Measurements from ENCODE around the gene MEIOB.

DNA sequence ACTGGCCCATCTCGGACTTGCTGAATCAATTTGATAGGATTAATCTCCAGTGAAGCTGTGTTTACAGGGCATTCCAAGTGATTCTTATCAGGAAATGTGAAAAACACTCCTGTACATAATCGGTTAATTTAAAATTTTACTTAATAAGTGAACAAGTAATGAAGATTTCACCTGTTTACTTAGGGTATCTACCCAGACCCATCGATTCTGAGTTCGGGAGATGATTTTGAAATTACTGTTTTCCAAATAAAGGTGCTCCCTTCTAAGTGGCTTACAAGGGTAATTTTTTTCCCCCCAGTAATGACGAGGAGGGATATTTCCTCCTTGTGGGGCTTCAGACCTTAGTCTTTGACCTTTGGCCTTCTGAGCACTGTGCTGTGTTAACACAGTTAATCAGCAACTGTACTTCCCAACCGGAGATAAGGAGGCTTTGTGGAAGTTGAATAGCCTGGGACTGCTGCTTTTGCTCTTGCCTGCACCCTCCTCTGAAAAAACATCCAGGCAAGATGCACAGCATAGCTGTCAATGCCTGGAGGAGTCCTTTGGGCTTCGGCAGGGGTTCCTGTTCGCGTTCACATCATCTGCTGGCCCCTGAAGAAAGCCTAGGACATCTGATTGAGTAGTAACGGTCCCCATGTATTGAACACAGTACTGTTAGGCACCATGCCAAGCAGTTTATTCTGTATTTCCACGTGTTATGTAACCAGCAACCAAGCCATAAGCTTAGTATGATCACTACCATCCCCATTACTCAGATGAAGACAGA is 43.1 kb downstream of the MEIOB start:
- TF ChIP-seq POLR2A (IDR thresholded peaks at IDR 0.05): no peak
- TF ChIP-seq, protein P1, sequence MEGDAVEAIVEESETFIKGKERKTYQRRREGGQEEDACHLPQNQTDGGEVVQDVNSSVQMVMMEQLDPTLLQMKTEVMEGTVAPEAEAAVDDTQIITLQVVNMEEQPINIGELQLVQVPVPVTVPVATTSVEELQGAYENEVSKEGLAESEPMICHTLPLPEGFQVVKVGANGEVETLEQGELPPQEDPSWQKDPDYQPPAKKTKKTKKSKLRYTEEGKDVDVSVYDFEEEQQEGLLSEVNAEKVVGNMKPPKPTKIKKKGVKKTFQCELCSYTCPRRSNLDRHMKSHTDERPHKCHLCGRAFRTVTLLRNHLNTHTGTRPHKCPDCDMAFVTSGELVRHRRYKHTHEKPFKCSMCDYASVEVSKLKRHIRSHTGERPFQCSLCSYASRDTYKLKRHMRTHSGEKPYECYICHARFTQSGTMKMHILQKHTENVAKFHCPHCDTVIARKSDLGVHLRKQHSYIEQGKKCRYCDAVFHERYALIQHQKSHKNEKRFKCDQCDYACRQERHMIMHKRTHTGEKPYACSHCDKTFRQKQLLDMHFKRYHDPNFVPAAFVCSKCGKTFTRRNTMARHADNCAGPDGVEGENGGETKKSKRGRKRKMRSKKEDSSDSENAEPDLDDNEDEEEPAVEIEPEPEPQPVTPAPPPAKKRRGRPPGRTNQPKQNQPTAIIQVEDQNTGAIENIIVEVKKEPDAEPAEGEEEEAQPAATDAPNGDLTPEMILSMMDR (IDR thresholded peaks at IDR 0.05 in 8 of 11, conservative IDR thresholded peaks at IDR 0.05 in 3 of 11): no peak
